Smooth muscle cell (in vitro differentiated cells): ENCODE measurements around the gene SLC16A9. TPM values are rescaled to one million over a fixed set of nuclear protein-coding genes. Genes with fewer than 3 reads are reported as not detected.

ENCODE experiments used
- DNase-seq: peaks from one replicate; lab custom pipeline; 2025; ENCODE audit not compliant: unreplicated experiment; lab: John Stamatoyannopoulos, UW
- H2AFZ ChIP-seq: fragments of 200-600 bp; sonication (generic); 2 replicates; pipeline ENCODE4 v1.6.0; 2016; ENCODE audit warnings: antibody characterized with exemption, low read depth, mild to moderate bottlenecking
- H3F3A ChIP-seq: fragments of 200-600 bp; sonication (generic); 2 replicates; pipeline ENCODE4 v1.6.0; 2017; ENCODE audit warnings: antibody characterized with exemption, low read depth
- H3K27ac ChIP-seq: fragments of 200-600 bp; sonication (generic); 2 replicates; pipeline ENCODE4 v1.5.1; 2016; ENCODE audit warnings: low read depth, mild to moderate bottlenecking
- H3K27me3 ChIP-seq: fragments of 200-600 bp; sonication (generic); 2 replicates; pipeline ENCODE4 v1.6.1; 2016; ENCODE audit warnings: low read depth, mild to moderate bottlenecking
- H3K36me3 ChIP-seq: fragments of 200-600 bp; sonication (generic); 2 replicates; pipeline ENCODE4 v1.5.1; 2016; ENCODE audit warnings: low read depth
- H3K4me1 ChIP-seq: fragments of 200-600 bp; sonication (generic); 2 replicates; pipeline ENCODE4 v1.5.1; 2016; ENCODE audit warnings: low read depth
- H3K4me2 ChIP-seq: fragments of 200-600 bp; sonication (generic); 2 replicates; pipeline ENCODE4 v1.6.0; 2016; ENCODE audit warnings: mild to moderate bottlenecking
- H3K4me3 ChIP-seq: fragments of 200-600 bp; sonication (generic); 2 replicates; pipeline ENCODE4 v1.5.1; 2016; ENCODE audit warnings: mild to moderate bottlenecking
- H3K79me2 ChIP-seq: fragments of 200-600 bp; sonication (generic); 2 replicates; pipeline ENCODE4 v1.6.0; 2016; ENCODE audit warnings: low read depth, mild to moderate bottlenecking
- H3K9ac ChIP-seq: fragments of 200-600 bp; sonication (generic); 2 replicates; pipeline ENCODE4 v1.6.0; 2016; ENCODE audit warnings: low read depth
- H3K9me3 ChIP-seq: fragments of 200-600 bp; sonication (generic); replicated peaks from 2 replicates; pipeline ENCODE4 v1.5.1; 2016; ENCODE audit warnings: low read depth
- H4K20me1 ChIP-seq: fragments of 200-600 bp; sonication (generic); 2 replicates; pipeline ENCODE4 v1.6.0; 2016; ENCODE audit warnings: low read depth
- WGBS: methylation state at CpG from one replicate; pipeline ENCODE4 v1.1.7; 2016; ENCODE audit warnings: low lambda C conversion rate; 5-methylcytosine and 5-hydroxymethylcytosine counted together
- polyA plus RNA-seq: library from polyadenylated mRNA; unstranded; fragments of >200 nt; fragmentation: Nextera tagmentation; extraction: Ambion mirVana; gene quantifications from 2 replicates; pipeline ENCODE4 v1.2.1, GENCODE V29; 2016
- total RNA-seq: library from RNA; depleted of rRNA; stranded (reverse); fragments of >200 nt; gene quantifications from 2 replicates; pipeline ENCODE4 v1.2.3, GENCODE V29; 2014
- TF ChIP-seq, protein P1 (sequence below): fragments of 200-600 bp; sonication (generic); IDR thresholded peaks from 2 replicates; pipeline ENCODE4 v1.5.1; 2017; ENCODE audit warnings: borderline replicate concordance, mild to moderate bottlenecking, antibody characterized with exemption; ENCODE audit not compliant: insufficient read depth, poor library complexity, severe bottlenecking

SLC16A9 gene
- total and polyA plus RNA-seq, 2 experiments from 2014 or later = 0.90 to 2.1 TPM

GRCh38 chr10:59700709-59701108, 8.9 kb downstream of the SLC16A9 start:
- no peak overlapping the region for H3K9ac ChIP-seq
- no peak for DNase-seq
- no peaks in the 10 kb centered on the region for H3F3A ChIP-seq
- H3K27me3 ChIP-seq = no peaks in the 10 kb centered on the region
- H3K4me1 ChIP-seq = no peaks in the 10 kb centered on the region
- no peak overlapping the region for H3K27ac ChIP-seq
- no peak overlapping the region for H2AFZ ChIP-seq
- TF ChIP-seq, protein P1, sequence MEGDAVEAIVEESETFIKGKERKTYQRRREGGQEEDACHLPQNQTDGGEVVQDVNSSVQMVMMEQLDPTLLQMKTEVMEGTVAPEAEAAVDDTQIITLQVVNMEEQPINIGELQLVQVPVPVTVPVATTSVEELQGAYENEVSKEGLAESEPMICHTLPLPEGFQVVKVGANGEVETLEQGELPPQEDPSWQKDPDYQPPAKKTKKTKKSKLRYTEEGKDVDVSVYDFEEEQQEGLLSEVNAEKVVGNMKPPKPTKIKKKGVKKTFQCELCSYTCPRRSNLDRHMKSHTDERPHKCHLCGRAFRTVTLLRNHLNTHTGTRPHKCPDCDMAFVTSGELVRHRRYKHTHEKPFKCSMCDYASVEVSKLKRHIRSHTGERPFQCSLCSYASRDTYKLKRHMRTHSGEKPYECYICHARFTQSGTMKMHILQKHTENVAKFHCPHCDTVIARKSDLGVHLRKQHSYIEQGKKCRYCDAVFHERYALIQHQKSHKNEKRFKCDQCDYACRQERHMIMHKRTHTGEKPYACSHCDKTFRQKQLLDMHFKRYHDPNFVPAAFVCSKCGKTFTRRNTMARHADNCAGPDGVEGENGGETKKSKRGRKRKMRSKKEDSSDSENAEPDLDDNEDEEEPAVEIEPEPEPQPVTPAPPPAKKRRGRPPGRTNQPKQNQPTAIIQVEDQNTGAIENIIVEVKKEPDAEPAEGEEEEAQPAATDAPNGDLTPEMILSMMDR = no peak
- H3K9me3 ChIP-seq = no peaks in the 10 kb centered on the region
- H3K36me3 ChIP-seq = no peaks in the 10 kb centered on the region
- no peak overlapping the region for H3K4me3 ChIP-seq
- H3K4me2 ChIP-seq = no peak overlapping the region
- H4K20me1 ChIP-seq = no peaks in the 10 kb centered on the region
- 15% methylated on average over 4 of the region's 4 CpGs for WGBS
- H3K79me2 ChIP-seq = no peaks in the 10 kb centered on the region

- Histone ChIP-seq H3K4me3 (no peak overlapping the region), H2AFZ (no peak overlapping the region), H3K36me3 (no peaks in the 10 kb centered on the region), H3K4me1 (no peaks in the 10 kb centered on the region), H4K20me1 (no peaks in the 10 kb centered on the region), H3K9ac (no peak overlapping the region), H3K27me3 (no peaks in the 10 kb centered on the region), H3K79me2 (no peaks in the 10 kb centered on the region), H3F3A (no peaks in the 10 kb centered on the region), H3K4me2 (no peak overlapping the region), H3K27ac (no peak overlapping the region), H3K9me3 (no peaks in the 10 kb centered on the region)
- DNase-seq = no peak
- TF ChIP-seq, protein P1 = no peak
- 75% methylated on average over 1 of the region's 1 CpG for WGBS
Observed at GRCh38 chr10:59698326-59698725, 11.3 kb downstream of the SLC16A9 start.

DNA sequence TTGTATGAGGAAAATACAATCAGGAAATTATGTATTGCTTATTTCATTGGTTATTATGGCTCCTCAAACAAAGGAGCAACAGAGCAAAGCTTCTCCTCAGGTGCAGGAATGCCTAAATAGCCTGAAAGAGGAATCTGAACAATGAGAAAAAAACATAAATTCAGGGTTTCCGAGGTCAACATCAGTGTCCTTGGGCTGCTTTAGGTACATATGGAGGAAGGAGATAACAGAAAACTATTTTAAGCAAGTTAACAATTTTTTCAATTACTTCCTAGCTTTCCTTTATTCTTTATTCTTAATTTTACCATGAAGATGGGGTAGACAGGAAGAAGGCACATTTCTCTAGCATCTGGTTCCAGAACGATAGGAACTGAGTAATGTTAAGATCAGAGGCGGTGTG, 14.0 kb downstream of the SLC16A9 start:
- H2AFZ ChIP-seq = no peak overlapping the region
- H3K4me2 ChIP-seq = no peak overlapping the region
- no peak overlapping the region for H3K4me3 ChIP-seq
- no peaks in the 10 kb centered on the region for H4K20me1 ChIP-seq
- no peaks in the 10 kb centered on the region for H3F3A ChIP-seq
- TF ChIP-seq, protein P1 = no peak
- H3K79me2 ChIP-seq = no peaks in the 10 kb centered on the region
- H3K9ac ChIP-seq = no peak overlapping the region
- H3K27me3 ChIP-seq = peaks cover 3% of the 10 kb centered on the region
- 92% methylated on average over 3 of the region's 3 CpGs for WGBS
- no peak overlapping the region for H3K27ac ChIP-seq
- no peaks in the 10 kb centered on the region for H3K36me3 ChIP-seq
- no peak for DNase-seq
- H3K4me1 ChIP-seq = no peaks in the 10 kb centered on the region
- no peaks in the 10 kb centered on the region for H3K9me3 ChIP-seq

- Histone ChIP-seq H3K4me1 (no peaks in the 10 kb centered on the region), H2AFZ (no peak overlapping the region), H3F3A (no peaks in the 10 kb centered on the region), H3K9ac (no peak overlapping the region), H3K9me3 (no peaks in the 10 kb centered on the region), H3K27me3 (peaks cover 3% of the 10 kb centered on the region), H3K4me2 (no peak overlapping the region), H3K4me3 (no peak overlapping the region), H3K79me2 (no peaks in the 10 kb centered on the region), H3K36me3 (no peaks in the 10 kb centered on the region), H4K20me1 (no peaks in the 10 kb centered on the region), H3K27ac (no peak overlapping the region)
- 94% methylated on average over 1 of the region's 1 CpG for WGBS
- TF ChIP-seq, protein P1 = no peak
- no peak for DNase-seq
Observed at GRCh38 chr10:59694936-59695335, 14.7 kb downstream of the SLC16A9 start.
